LNCaP clone FGC (cell line): Measurements from ENCODE around the gene KIAA0408.

ENCODE experiments used
- DNase-seq: peaks from one replicate; pipeline ENCODE4 v3.0.0-alpha.2; 2011; ENCODE audit warnings: low read depth
- H3K4me3 ChIP-seq: 2 replicates; pipeline ENCODE4 v1.5.1; 2011; ENCODE audit warnings: mild to moderate bottlenecking, low read depth, low read length, control low read depth
- CTCF ChIP-seq: IDR thresholded peaks from 2 replicates; pipeline ENCODE4 v1.5.1; 2012; ENCODE audit warnings: mild to moderate bottlenecking; ENCODE audit not compliant: control insufficient read depth, insufficient read depth; ENCODE audit errors: extremely low read depth

The KIAA0408 gene

GRCh38 chr6:127486934-127487333, 27.7 kb upstream of the KIAA0408 start:
- TF ChIP-seq CTCF: no peak
- DNase-seq: no peak
- H3K4me3 ChIP-seq: no peak overlapping the region

DNA sequence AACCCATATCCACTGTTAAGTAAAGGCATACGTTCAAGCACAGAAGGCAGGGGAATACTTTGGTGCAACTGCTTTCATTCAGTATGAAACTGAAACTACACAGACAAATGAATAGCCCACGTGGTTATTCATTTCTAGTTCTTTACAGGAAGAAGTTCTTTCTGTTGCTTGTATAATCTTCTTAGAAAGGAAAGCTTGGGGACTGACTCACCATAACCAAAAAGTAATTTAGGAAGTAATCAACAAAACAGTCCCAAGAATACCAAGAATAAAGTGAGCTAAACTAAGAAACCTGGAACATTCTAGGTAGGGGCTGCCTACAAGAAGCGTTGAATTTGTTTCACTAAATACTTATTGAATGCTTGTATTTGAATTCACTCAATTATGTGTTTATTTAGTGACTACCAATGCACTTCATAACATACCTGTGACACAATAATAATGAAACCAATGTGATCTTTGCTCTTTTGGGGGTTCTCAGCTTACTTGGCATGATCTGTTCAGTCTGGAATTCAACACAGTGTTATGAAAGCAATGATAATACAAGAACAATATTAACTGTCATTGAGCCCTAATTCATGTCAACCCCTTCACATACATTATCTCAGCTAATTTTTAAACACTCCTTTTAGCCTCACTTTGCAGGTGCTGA, 25.1 kb upstream of the KIAA0408 start:
- no peak for DNase-seq
- H3K4me3 ChIP-seq: no peak overlapping the region
- no peak for TF ChIP-seq CTCF

- TF ChIP-seq CTCF: no peak
- no peak overlapping the region for H3K4me3 ChIP-seq
- no peak for DNase-seq
Measured at GRCh38 chr6:127483399-127484055, 24.3 kb upstream of the KIAA0408 start.

DNA sequence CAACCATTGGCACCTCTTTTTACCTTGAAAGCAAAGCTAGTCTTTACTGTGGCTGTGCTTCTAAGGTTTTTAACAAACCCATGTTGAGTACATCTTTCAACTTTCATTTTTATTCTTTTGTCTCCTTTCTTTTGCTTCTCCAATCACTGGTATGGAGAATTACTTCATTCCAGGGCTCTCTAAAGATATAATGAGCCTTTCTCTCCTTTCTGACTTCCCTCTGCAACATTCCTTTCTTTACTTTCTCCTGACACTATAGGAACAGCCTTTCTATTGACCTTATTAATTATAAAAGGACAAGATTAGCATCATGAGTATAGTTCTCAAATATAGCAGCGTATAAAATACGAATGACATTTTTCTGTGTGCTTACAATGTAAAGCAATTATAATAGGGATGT, 23.1 kb upstream of the KIAA0408 start:
- TF ChIP-seq CTCF: no peak
- no peak for DNase-seq
- no peak overlapping the region for H3K4me3 ChIP-seq

GRCh38 chr6:127481628-127482027, 22.4 kb upstream of the KIAA0408 start:
- no peak for TF ChIP-seq CTCF
- H3K4me3 ChIP-seq: no peak overlapping the region
- no peak for DNase-seq

GRCh38 chr6:127481111-127481510, 21.9 kb upstream of the KIAA0408 start:
- no peak for DNase-seq
- no peak for TF ChIP-seq CTCF
- H3K4me3 ChIP-seq: no peak overlapping the region

GRCh38 chr6:127477658-127478057, 18.5 kb upstream of the KIAA0408 start:
- no peak for DNase-seq
- TF ChIP-seq CTCF: no peak
- H3K4me3 ChIP-seq: no peak overlapping the region
